T follicular helper cell (primary cell): ENCODE data around the gene BIRC3.
"Not testable (repeated sequence)": the region's sequence is repeated elsewhere in the genome, so short reads cannot be mapped to it uniquely, and the experiment has no call there.

Source experiments
- DNase-seq: peaks from one replicate; pipeline ENCODE4 v3.0.0-alpha.2; 2020; ENCODE audit warnings: low read depth

BIRC3 gene

GRCh38 chr11:102295045-102295444 is 22.2 kb upstream of the BIRC3 start:
- DNase-seq: no peak

DNA sequence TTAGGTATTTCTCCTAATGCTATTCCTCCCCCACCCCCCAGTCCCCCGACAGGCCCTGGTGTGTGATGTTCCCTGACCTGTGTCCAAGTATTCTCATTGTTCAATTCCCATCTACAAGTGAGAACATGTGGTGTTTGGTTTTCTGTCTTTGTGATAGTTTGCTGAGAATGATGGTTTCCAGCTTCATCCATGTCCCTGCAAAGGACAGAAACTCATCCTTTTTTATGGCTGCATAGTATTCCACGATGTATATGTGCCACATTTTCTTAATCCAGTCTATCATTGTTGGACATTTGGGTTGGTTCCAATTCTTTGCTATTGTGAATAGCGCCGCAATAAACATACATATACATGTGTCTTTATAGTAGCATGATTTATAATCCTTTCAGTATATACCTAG is 20.5 kb upstream of the BIRC3 start:
- DNase-seq: not testable (repeated sequence)

DNA sequence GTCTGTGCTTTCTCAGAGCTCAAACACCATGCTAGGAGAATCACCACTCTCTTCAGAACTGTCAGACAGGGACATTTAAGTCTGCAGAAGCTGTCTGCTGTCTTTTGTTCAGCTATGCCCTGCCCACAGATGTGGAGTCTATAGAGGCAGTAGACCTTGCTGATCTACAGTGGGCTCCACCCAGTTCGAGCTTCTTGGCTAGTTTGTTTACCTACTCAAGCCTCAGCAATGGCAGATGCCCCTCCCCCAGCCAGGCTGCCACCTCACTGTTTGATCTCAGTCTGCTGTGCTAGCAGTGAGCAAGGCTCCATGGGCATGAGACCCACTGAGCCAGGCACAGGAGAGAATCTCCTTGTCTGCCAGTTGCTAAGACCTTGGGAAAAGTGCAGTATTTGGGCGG is 16.4 kb upstream of the BIRC3 start:
- DNase-seq: peak; percentile 59

- DNase-seq: no peak
Observed at GRCh38 chr11:102302241-102302640, 15.0 kb upstream of the BIRC3 start.

GRCh38 chr11:102304686-102305085 is 12.6 kb upstream of the BIRC3 start:
- no peak for DNase-seq

DNA sequence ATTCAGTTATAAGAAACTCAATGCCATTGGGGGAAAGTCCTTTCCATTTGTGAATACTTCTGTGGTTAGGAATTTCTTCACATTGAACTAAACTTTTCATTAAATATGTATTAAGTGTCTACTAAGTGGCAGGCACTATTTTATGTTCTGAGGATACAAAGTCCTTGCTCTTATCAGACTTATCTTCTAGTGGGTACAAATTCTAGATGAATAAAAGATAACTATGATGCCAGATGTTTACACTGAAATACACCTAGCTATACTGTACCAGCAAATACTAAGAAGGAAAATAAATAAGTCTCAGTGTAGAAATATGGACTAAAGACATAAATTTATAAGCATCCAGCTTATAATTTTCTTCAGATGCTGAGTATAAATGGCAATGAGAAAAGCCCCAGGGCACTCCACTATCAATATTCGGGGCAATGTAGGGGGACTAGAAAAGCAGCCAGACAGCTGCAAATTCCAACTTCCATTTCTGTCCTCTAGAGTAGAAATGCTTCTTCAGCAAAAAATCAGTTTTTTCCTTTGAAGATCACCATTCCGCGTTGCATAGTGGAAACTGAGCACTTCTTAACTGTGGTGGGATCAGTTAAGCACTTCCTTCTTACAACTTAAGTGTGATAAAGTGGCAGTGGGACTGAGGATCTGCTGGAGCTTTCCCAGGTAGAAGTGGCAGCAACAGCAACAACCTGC is 11.8 kb upstream of the BIRC3 start:
- DNase-seq: no peak

DNA sequence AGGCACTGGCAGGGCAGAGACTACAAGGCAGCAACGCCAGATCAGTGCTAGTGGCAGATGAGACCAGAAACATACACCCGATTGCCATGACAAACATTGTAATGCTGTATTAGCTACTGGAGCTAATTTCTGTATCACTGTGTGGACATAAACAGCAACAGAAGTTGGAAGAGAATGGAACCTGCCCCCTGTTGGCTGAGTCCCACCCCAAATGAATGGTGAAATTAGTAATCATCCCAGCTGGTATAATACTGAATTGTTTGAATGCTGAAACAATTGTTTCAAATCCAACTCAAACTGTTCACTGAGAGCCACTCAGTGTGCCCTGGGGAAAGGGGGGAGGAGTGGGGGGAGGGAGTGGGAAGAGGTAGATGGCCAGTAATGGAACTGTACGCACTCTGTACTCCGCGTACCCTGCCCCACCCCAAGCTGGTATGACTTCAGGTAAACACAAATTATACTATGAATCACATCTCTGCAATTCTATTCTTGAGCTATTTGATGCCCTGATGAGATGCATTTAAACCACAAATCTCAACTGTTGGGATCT is 11.2 kb upstream of the BIRC3 start:
- DNase-seq: no peak

- peak; percentile 53 for DNase-seq
Observed at GRCh38 chr11:102306817-102307726, 10.2 kb upstream of the BIRC3 start.

- DNase-seq: no peak
Observed at GRCh38 chr11:102307727-102308038, 9.6 kb upstream of the BIRC3 start.

DNA sequence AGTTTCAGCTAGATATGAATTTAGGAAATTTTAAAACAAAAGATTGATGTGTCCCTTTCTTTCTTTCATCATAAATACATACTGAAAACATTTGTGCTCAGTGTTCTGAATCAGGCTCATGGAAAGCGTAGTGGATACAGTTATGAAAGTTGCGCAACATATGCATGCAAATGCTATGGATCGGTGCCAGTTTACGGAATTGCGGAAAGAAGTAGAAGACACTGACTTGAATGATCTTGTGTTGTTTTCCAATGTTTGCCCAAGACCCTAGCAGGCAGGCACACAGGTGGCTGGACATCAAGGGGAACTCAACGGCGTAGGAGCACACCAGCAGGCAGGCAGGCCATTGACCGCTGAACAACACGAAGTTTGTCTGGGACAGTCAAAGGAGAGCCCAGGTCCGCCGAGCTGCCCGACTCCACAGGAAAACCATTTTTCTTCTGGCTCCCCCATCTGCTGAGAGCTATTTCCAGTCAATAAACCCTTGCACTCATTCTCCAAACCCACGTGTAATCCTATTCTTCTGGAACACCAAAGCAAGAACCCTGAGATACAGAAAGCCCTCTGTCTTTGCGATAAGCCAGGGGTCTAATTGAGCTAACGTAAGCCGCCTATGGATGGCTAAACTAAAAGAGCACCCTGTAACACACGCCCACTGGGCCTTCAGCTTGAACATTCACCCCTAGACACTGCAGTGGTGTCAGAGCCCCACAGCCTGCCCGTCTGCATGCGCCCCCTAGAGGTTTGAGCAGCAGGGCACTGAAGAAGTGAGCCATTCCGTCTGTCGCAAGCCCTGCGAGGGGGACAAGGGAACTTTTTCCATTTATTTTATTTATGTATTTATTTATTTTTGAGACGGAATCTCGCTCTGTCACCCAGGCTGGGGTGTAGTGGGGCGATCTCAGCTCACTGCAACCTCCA is 7.4 kb upstream of the BIRC3 start:
- no peak for DNase-seq

GRCh38 chr11:102312667-102313066 is 4.6 kb upstream of the BIRC3 start:
- no peak for DNase-seq

GRCh38 chr11:102313238-102313940 is 3.9 kb upstream of the BIRC3 start:
- DNase-seq: no peak

- no peak for DNase-seq
Observed at GRCh38 chr11:102314784-102315183, 2.5 kb upstream of the BIRC3 start.

GRCh38 chr11:102316346-102316904 is 859 bp upstream of the BIRC3 start:
- DNase-seq: no peak

DNA sequence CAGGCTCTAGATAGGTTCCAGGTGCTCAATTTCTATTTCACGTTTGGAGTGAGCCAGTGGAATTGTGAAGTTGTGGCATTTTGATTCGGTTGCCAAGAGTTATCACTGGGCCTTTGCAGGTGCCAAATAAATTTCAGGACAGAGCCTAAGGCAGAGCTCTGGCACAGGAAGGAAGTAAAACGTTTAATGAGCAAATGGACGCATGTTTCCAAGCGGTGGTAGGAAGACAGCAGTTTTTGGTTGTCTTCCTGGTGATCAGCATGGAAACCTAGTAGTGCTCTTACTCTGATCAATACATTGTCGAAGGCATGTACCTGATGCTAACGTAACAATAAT is 452 bp downstream of the BIRC3 start:
- no peak for DNase-seq

DNA sequence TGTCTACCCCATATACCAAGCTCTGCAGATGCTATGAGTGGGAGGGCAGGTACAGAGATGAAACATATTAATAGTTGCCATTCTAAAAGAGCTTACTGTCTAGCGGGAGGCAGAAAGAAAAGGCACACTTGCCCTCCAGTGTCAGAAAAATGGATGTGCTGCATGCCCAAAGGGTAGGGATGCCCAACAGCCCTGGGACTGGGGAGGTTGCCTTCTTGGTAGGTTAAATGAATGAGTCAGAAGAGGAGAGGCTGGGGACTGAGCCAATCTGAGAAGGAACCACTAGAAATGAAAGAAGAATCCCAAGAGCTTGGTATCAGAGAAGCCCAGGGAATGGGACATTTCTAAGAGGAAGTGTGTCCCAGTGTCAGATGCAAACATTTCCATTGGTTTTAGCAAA is 1.2 kb downstream of the BIRC3 start:
- peak; percentile 57 for DNase-seq

DNA sequence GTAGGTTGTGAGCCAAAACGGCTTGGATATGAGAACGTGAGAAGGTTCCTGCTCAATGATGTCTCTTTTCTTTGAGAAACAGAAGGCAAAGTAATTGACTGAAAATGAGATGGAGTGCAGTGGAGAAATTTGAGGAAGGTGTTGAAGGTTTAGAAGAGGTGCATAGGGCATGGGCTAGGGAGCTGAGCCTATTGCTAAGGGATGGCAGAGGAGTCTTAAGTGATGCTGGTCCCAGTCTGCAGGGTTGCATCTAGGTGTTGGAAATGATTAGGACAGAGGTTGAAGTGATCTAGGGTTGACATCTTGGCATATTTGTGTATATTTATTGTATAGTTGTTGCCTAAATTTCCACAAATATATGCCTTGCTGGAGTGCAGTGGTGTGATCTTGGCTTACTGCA is 2.3 kb downstream of the BIRC3 start:
- no peak for DNase-seq

DNA sequence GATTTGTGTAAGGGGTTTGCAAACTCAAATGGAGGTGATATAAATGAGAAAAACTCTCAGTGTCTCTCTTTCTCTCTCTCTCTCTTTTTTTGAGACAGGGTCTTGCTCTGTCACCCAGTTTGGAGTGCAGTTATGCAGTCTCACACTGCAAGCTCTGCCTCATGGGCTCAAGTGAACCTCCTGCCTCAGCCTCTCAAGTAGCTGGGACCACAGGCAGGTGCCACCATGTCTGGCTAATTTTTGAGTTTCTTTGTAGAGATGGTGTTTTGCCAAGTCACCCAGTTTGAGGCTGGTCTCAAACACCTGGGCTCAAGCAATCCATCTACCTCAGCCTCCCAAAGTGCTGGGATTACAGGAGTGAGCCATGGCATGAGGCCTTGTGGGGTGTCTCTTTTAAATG is 2.9 kb downstream of the BIRC3 start:
- DNase-seq: no peak

DNA sequence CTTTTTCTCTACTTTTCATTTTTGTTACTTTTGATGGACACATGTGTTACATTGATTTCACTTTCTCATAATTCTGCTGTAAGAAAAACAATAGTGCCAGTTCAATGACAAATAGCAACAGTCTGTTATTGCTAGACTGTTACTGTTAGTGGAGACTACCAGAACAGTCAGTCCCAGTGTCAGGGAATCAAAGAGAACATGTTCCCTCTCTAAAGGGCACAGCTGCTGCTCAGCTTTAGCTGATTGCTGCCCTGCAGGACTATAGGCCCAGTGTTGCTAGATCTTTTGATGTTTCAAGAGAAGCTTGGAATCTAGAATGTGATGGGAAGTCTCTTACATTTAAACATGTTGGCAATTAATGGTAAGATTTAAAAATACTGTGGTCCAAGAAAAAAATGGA is 3.4 kb downstream of the BIRC3 start:
- DNase-seq: no peak

DNA sequence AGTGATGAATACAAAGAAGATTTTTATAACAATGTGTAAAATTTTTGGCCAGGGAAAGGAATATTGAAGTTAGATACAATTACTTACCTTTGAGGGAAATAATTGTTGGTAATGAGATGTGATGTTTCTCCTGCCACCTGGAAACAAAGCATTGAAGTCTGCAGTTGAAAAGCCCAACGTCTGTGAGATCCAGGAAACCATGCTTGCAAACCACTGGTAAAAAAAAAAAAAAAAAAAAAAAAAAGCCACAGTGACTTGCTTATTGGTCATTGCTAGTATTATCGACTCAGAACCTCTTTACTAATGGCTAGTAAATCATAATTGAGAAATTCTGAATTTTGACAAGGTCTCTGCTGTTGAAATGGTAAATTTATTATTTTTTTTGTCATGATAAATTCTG is 5.3 kb downstream of the BIRC3 start:
- no peak for DNase-seq

- DNase-seq: no peak
Observed at GRCh38 chr11:102323542-102324251, 6.4 kb downstream of the BIRC3 start.
